DND-41 (cell line): ENCODE data around the gene EPB41.

Source experiments
- ATAC-seq: fragments of 200-7000 bp; cut with Tn5 transposase; 3 replicates; pipeline ENCODE4 v1.9.1; 2021; ENCODE audit warnings: low read depth; ENCODE audit not compliant: insufficient read depth
- DNase-seq: peaks from one replicate; pipeline ENCODE4 v3.0.0-alpha.2; 2020
- H2AFZ ChIP-seq: 2 replicates; pipeline ENCODE4 v1.6.0; 2012; ENCODE audit warnings: low read depth, low read length
- H3K27ac ChIP-seq: 2 replicates; pipeline ENCODE4 v1.5.1; 2012; ENCODE audit warnings: low read length, inconsistent platforms
- H3K27me3 ChIP-seq: fragments of 200-600 bp; sonication (generic); 2 replicates; pipeline ENCODE4 v1.6.0; 2012; ENCODE audit warnings: low read length, mild to moderate bottlenecking, inconsistent platforms; ENCODE audit not compliant: insufficient read depth, poor library complexity
- H3K36me3 ChIP-seq: 2 replicates; pipeline ENCODE4 v1.5.1; 2012; ENCODE audit warnings: low read length, inconsistent platforms; ENCODE audit not compliant: insufficient read depth
- H3K4me1 ChIP-seq: 2 replicates; pipeline ENCODE4 v1.5.1; 2012; ENCODE audit warnings: mild to moderate bottlenecking, low read length; ENCODE audit not compliant: insufficient read depth
- H3K4me2 ChIP-seq: 2 replicates; pipeline ENCODE4 v1.6.0; 2012; ENCODE audit warnings: mild to moderate bottlenecking, moderate library complexity, low read length, inconsistent platforms; ENCODE audit not compliant: insufficient read depth
- H3K4me3 ChIP-seq, 2 experiments: fragments of 200-600 bp in 1 of 2; shearing (Covaris generic) in 1 of 2; 2 replicates each; pipeline ENCODE4 v1.5.1; 2012 to 2016; ENCODE audit warnings: inconsistent platforms in 2 of 2, low read length in 2 of 2, mild to moderate bottlenecking in 2 of 2, low read depth in 1 of 2, moderate library complexity in 1 of 2
- H3K79me2 ChIP-seq: 2 replicates; pipeline ENCODE4 v1.6.0; 2012; ENCODE audit warnings: low read length, inconsistent platforms; ENCODE audit not compliant: insufficient read depth
- H3K9ac ChIP-seq: 2 replicates; pipeline ENCODE4 v1.6.0; 2012; ENCODE audit warnings: low read depth, mild to moderate bottlenecking, inconsistent platforms, low read length, moderate library complexity
- H3K9me3 ChIP-seq: 2 replicates; pipeline ENCODE4 v1.5.1; 2012; ENCODE audit warnings: low read length, moderate library complexity, mild to moderate bottlenecking, inconsistent platforms; ENCODE audit not compliant: insufficient read depth, severe bottlenecking
- H4K20me1 ChIP-seq: 2 replicates; pipeline ENCODE4 v1.6.0; 2012; ENCODE audit warnings: low read length; ENCODE audit not compliant: insufficient read depth
- CTCF ChIP-seq: IDR thresholded peaks from 2 replicates; pipeline ENCODE4 v1.5.1; 2012; ENCODE audit warnings: borderline replicate concordance, low read length, moderate library complexity, mild to moderate bottlenecking; ENCODE audit not compliant: poor library complexity, severe bottlenecking; ENCODE audit errors: extremely low read depth
- EZH2 ChIP-seq: IDR thresholded peaks from 3 replicates; pipeline ENCODE4 v1.6.1; 2012; ENCODE audit warnings: borderline replicate concordance, low read depth, mild to moderate bottlenecking, moderate library complexity, low read length, inconsistent platforms; ENCODE audit not compliant: severe bottlenecking

EPB41 gene

GRCh38 chr1:28914228-28915030 lies at the start of gene EPB41:
TSS of gene EPB41 (plus strand) at chr1:28914569. CDS start at chr1:28987438, 72,869 bp downstream.
- Histone ChIP-seq H3K79me2 (peaks cover 50% of the 10 kb centered on the region), H3K27ac (peak within 1 kb of the TSS; percentile 75), H3K9me3 (no peaks in the 10 kb centered on the region), H3K9ac (peak within 1 kb of the TSS; percentile 85), H3K4me2 (peak within 1 kb of the TSS; percentile 81), H2AFZ (peak within 1 kb of the TSS; percentile 79), H4K20me1 (peaks cover 18% of the 10 kb centered on the region; the same call in 1 of the 2 replicates), H3K36me3 (no peaks in the 10 kb centered on the region), H3K4me1 (peaks cover 40% of the 10 kb centered on the region), H3K27me3 (no peaks in the 10 kb centered on the region), H3K4me3 (peak within 1 kb of the TSS; percentile 37 to 77)
- TF ChIP-seq CTCF (no peak), EZH2 (no peak)
- DNase-seq (peak; percentile 98), ATAC-seq (peak; percentile 94)

GRCh38 chr1:28864695-28865094 lies 49.7 kb upstream of the EPB41 start:
- Histone ChIP-seq H3K4me1 (no peaks in the 10 kb centered on the region), H3K27me3 (no peaks in the 10 kb centered on the region), H4K20me1 (no peaks in the 10 kb centered on the region), H3K36me3 (no peaks in the 10 kb centered on the region), H3K4me3 (no peak overlapping the region), H2AFZ (no peak overlapping the region), H3K4me2 (no peak overlapping the region), H3K9me3 (no peaks in the 10 kb centered on the region), H3K27ac (no peak overlapping the region), H3K9ac (no peak overlapping the region), H3K79me2 (no peaks in the 10 kb centered on the region)
- ATAC-seq, result no peak
- no peak for DNase-seq
- TF ChIP-seq CTCF, result no peak
- TF ChIP-seq EZH2, result no peak

- DNase-seq (no peak), ATAC-seq (no peak)
- no peak overlapping the region for H3K4me3 ChIP-seq
- H3K36me3 ChIP-seq, result no peaks in the 10 kb centered on the region
- no peaks in the 10 kb centered on the region for H3K27me3 ChIP-seq
- H3K9ac ChIP-seq, result no peak overlapping the region
- H4K20me1 ChIP-seq, result no peaks in the 10 kb centered on the region
- no peak overlapping the region for H3K27ac ChIP-seq
- TF ChIP-seq EZH2 (no peak), CTCF (no peak)
- no peak overlapping the region for H2AFZ ChIP-seq
- no peaks in the 10 kb centered on the region for H3K79me2 ChIP-seq
- H3K4me1 ChIP-seq, result no peaks in the 10 kb centered on the region
- H3K4me2 ChIP-seq, result no peak overlapping the region
- no peaks in the 10 kb centered on the region for H3K9me3 ChIP-seq
Measured at GRCh38 chr1:28865997-28866650, 48.2 kb upstream of the EPB41 start.
